Coronary artery (tissue), 2 donors: ENCODE data around the gene KHK.

Source experiments
- DNase-seq: peaks from one replicate; pipeline ENCODE4 v3.0.0-alpha.2; 2017; ENCODE audit warnings: low spot score
- H3K27ac ChIP-seq, 2 donors: fragments of 200-600 bp; sonication (generic); one replicate each; pipeline ENCODE4 v1.5.1; 2016 to 2019
- H3K4me3 ChIP-seq: fragments of 200-600 bp; sonication (generic); 2 replicates; pipeline ENCODE4 v1.5.1; 2016; ENCODE audit warnings: mild to moderate bottlenecking, moderate library complexity
- TF ChIP-seq, protein P1 (sequence below): fragments of 200-600 bp; sonication (generic); IDR thresholded peaks from one replicate; pipeline ENCODE4 v1.5.1; 2019; ENCODE audit warnings: antibody characterized with exemption

The KHK gene

DNA sequence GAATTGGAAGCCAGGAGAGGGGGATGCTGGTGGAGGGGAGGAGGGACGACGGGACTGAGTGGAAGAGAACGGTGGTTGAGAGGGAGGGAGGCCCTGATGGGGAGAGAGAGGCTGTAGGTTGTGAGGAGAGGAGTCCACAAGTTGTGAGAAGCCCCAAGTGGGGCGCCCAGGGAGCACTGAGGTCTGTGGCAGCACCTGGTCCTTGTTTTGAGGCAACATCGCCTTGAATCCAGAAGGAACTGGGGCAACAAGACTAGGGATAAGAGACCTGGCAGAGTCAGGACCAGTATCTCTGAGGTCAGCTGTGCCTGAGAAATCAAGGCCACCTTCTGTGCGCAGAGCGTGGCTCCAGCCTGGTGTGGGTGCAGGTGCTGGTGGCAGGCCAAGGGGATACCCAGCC, 51.5 kb downstream of the KHK start:
- Histone ChIP-seq H3K4me3 (no peak overlapping the region), H3K27ac (no peak overlapping the region)
- no peak for DNase-seq
- TF ChIP-seq, protein P1, sequence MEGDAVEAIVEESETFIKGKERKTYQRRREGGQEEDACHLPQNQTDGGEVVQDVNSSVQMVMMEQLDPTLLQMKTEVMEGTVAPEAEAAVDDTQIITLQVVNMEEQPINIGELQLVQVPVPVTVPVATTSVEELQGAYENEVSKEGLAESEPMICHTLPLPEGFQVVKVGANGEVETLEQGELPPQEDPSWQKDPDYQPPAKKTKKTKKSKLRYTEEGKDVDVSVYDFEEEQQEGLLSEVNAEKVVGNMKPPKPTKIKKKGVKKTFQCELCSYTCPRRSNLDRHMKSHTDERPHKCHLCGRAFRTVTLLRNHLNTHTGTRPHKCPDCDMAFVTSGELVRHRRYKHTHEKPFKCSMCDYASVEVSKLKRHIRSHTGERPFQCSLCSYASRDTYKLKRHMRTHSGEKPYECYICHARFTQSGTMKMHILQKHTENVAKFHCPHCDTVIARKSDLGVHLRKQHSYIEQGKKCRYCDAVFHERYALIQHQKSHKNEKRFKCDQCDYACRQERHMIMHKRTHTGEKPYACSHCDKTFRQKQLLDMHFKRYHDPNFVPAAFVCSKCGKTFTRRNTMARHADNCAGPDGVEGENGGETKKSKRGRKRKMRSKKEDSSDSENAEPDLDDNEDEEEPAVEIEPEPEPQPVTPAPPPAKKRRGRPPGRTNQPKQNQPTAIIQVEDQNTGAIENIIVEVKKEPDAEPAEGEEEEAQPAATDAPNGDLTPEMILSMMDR, result no peak

DNA sequence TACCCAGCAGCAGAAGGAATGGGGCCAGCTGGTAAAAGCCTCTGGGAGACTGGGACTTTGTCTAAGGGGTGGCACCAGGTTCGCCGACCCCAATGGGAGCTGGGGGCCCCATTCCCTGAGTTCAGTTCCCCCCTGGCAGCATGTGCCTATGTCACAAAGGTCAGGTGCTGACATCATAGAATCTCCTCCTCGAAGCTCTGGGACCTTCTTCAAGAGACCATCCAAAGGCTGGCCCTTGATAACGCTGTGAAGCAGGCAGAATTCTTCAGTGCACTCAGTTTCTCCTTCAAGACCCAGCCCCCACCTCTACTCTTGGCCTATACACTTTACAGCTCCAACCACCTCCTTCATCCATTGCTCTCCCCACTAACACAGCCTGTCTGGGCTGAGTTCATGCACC, 52.7 kb downstream of the KHK start, which contains the start of gene PRR30:
PRR30 (minus strand) TSS at position 101 of the 400 bp plus-strand sequence. CDS start 1,081 bp downstream, outside the sequence.
- TF ChIP-seq, protein P1, result no peak
- Histone ChIP-seq H3K27ac (no peak within 1 kb of the TSS), H3K4me3 (no peak within 1 kb of the TSS)
- no peak for DNase-seq

DNA sequence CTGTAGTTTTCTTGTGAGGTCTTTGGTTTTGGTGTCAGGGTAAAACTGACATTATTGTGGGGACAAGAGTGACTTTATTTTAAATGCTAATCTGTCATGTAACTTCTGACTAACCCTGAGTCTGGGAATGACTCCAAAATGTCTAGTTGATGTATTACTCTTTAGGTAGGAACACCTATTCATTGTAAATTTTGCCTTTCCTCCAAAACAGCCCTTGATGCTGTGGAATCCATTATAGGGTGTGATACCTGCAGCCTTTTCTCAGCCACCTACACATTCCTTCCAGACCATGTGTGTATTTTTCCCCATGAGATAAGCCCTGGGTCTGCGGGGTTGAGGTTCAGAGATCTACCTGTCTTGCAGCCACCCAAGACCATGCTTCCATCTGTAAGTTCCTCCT, 56.7 kb downstream of the KHK start:
- no peak for DNase-seq
- TF ChIP-seq, protein P1, result no peak

DNA sequence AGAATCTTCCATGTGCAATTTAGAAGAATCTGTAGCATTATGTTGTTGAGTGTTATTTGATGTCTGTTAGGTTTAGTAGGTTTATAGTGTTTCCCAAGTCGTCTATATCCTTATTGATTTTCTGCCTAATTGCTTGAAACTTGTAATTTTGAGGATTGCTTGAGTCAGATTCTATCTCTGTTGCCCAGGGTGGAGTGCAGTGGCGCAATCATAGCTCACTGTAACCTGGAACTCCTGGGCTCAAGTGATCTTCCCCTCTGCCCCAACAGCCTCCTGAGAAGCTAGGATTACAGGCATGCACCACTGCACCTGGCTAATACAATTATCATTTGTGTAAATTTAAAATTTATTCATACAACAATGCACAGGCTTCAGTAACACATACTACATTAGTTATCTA, 59.1 kb downstream of the KHK start:
- TF ChIP-seq, protein P1, result no peak
- no peak for DNase-seq
- no peak overlapping the region for H3K4me3 ChIP-seq
- H3K27ac ChIP-seq, result no peak overlapping the region

More for the DNA sequence above, 56.7 kb downstream of the KHK start:
- Histone ChIP-seq H3K27ac (no peak overlapping the region), H3K4me3 (no peak overlapping the region)

DNA sequence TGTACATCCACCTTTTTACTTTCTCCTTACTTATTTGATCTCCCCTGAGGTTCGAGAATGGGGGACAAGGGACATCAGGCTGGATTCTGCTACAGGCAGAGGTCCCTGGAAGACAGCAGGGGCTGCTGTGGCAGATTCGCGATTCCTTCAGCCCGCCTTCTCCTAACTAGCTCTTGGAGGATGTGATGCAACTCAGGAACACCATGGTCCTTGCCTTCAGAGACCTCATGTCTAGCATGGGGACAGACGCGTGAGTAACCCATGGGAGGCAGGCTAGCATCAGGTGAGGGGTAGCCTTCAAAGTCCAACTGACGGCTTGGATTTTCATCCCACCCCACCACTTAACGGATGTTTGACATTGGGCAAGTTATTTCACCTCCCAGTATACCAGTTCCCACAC, 61.4 kb downstream of the KHK start:
- no peak for DNase-seq
- no peak overlapping the region for H3K4me3 ChIP-seq
- no peak overlapping the region for H3K27ac ChIP-seq
- TF ChIP-seq, protein P1, result no peak

DNA sequence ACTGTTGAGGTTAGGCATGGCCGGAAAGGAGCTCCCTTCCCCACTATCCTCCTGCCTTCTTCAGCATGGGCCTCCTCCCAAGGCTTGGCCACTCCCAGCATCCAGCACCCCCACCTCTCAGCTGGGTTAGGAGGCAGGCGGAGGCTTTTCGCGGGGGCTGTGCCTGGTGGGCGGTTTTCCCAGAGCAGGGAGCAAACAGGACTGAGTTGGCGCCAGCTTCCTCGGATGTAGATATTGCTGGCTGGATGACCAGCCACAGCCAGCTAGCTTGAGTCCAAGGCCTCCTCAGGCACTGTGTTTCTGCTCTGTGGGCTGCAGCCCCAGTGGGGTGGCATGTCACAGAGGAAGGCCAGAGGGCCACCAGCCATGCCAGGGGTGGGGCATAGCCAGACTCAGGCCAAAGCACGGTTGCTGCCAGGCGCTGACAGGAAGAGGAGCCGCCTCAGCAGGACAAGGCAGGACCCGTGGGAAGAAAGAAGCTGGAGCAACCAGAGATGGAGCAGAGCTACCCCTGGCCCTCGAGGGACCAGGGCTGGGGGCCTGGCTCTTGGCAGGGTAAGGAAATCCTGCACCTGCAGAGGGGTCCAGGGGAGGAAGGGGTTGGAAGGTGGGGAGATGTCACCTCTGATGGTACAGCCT, 62.3 kb downstream of the KHK start, which contains the start of gene TCF23:
TCF23 (plus strand) TSS at position 204 of the 639 bp plus-strand sequence; CDS start at position 334, 130 bp downstream.
- no peak within 1 kb of the TSS for H3K27ac ChIP-seq
- TF ChIP-seq, protein P1, result no peak
- DNase-seq, result no peak
- H3K4me3 ChIP-seq, result no peak within 1 kb of the TSS
